Caco-2 (cell line): Measurements from ENCODE around the gene CHRM1. TPM values are rescaled to one million over a fixed set of nuclear protein-coding genes. Genes with fewer than 3 reads are reported as not detected.
A peak's percentile ranks its signal among the peaks of the same experiment; 100 is the strongest.
"Not testable (repeated sequence)": the region's sequence is repeated elsewhere in the genome, so short reads cannot be mapped to it uniquely, and the experiment has no call there.

Experiments used
- BruUV-seq: library from RNA; stranded (reverse); fragments of 400-500 nt; replicated peaks from 2 replicates; lab custom pipeline; 2021; lab: Mats Ljungman, UMichigan
- CTCF ChIA-PET: fragments of 300-600 bp; sonication (Branson Sonifier 250); formaldehyde crosslinking; loops from one replicate; lab custom pipeline; 2022; ENCODE audit warnings: antibody characterized with exemption; lab: Charles Lee
- POLR2A ChIA-PET: fragments of 300-600 bp; sonication (Branson Sonifier 250); formaldehyde crosslinking; loops from one replicate; lab custom pipeline; 2022; ENCODE audit warnings: antibody characterized with exemption; lab: Charles Lee
- DNase-seq, 2 experiments: peaks; one replicate each; pipeline versions ENCODE4 v3.0.0 to v3.0.0-alpha.2; 2020 to 2022
- H3K27me3 ChIP-seq: replicated peaks from 2 replicates; pipeline ENCODE4 v1.6.0; 2011; ENCODE audit warnings: low read length; ENCODE audit not compliant: control insufficient read depth, insufficient read depth
- H3K36me3 ChIP-seq: 2 replicates; pipeline ENCODE4 v1.5.1; 2011; ENCODE audit warnings: low read length; ENCODE audit not compliant: control insufficient read depth, insufficient read depth
- H3K4me1 ChIP-seq: fragments of 250-450 bp; sonication (Bioruptor Pico); 2 replicates; pipeline ENCODE4 v1.5.1; 2020; ENCODE audit warnings: mild to moderate bottlenecking
- H3K4me3 ChIP-seq: 2 replicates; pipeline ENCODE4 v1.5.1; 2011; ENCODE audit warnings: low read depth, mild to moderate bottlenecking, control low read depth, low read length
- H3K9me3 ChIP-seq: fragments of 250-450 bp; sonication (Bioruptor Pico); 2 replicates; pipeline ENCODE4 v1.5.1; 2020; ENCODE audit warnings: mild to moderate bottlenecking, moderate library complexity
- H3K27ac Mint-ChIP-seq: one replicate; pipeline ENCODE4 v1.8.0; 2022; ENCODE audit warnings: mixed read lengths; ENCODE audit not compliant: unreplicated experiment
- H3K27me3 Mint-ChIP-seq: one replicate; pipeline ENCODE4 v1.8.0; 2022; ENCODE audit warnings: mixed read lengths; ENCODE audit not compliant: insufficient read depth, unreplicated experiment
- H3K36me3 Mint-ChIP-seq: one replicate; pipeline ENCODE4 v1.8.0; 2022; ENCODE audit warnings: mild to moderate bottlenecking, mixed read lengths; ENCODE audit not compliant: insufficient read depth, unreplicated experiment
- H3K4me1 Mint-ChIP-seq: one replicate; pipeline ENCODE4 v1.8.0; 2022; ENCODE audit warnings: low read depth, mixed read lengths; ENCODE audit not compliant: unreplicated experiment
- H3K4me3 Mint-ChIP-seq: one replicate; pipeline ENCODE4 v1.8.0; 2022; ENCODE audit warnings: mild to moderate bottlenecking, moderate library complexity, mixed read lengths; ENCODE audit not compliant: unreplicated experiment
- H3K9me3 Mint-ChIP-seq: one replicate; pipeline ENCODE4 v1.8.0; 2022; ENCODE audit warnings: mixed read lengths; ENCODE audit not compliant: unreplicated experiment
- intact Hi-C: fragments of 100-400 bp; cut with micrococcal nuclease; formaldehyde crosslinking; loops from one replicate; pipeline ENCODE4 v1.10.0; 2022; ENCODE audit not compliant: unreplicated experiment
- total RNA-seq: library from RNA; stranded (reverse); gene quantifications from 2 replicates; pipeline ENCODE4 v1.2.3, GENCODE V29; 2022
- TF ChIP-seq, protein P1 (sequence below), 2 experiments: fragments of 200-600 bp in 1 of 2; IDR thresholded peaks; 1 replicate in 1 of 2; 2 replicates in 1 of 2; pipeline versions ENCODE4 v1.5.1 to v1.8.0; 2011 to 2022; ENCODE audit warnings: antibody characterized with exemption in 1 of 2, control low read depth in 1 of 2, inconsistent platforms in 1 of 2, low read depth in 1 of 2, low read length in 1 of 2, mild to moderate bottlenecking in 1 of 2, moderate library complexity in 1 of 2; ENCODE audit not compliant: insufficient read depth in 1 of 2, severe bottlenecking in 1 of 2, unreplicated experiment in 1 of 2

CHRM1 gene
- total RNA-seq, 1 experiment from 2014 or later = not detected

DNA sequence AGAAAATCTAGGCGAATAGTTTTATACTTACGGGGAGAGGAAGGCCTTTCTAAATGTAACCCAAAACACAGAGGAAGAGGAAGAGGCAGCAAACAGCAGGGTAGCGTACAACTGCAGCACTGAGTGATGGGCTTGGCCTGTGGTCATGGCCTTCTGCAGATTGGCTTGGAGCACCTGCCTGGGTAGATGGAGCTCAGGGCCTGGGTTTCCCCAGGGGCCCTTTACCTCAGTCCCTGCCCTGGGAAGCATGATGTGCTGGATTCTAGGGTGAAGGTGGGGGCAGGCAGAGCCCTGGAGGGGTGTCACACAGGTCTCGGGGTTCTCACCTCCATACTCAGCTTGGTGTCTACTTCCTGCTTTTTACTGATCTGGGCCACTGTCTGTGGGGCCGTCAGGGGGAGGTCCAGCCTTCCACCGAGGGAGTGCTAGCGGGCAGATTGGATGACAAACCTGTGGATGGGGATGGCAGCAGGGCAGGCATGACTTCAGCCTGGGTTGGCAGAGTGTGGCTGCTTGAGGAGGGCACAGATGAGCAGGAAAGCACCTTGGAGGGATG lies 27.7 kb upstream of the CHRM1 start:
- H3K4me1 ChIP-seq = no peaks in the 10 kb centered on the region; the same call in 1 of the 2 replicates
- Mint-ChIP-seq H3K27ac (no peak overlapping the region), H3K9me3 (peaks cover 9% of the 10 kb centered on the region), H3K4me3 (no peak overlapping the region), H3K27me3 (peaks cover 2% of the 10 kb centered on the region), H3K4me1 (no peaks in the 10 kb centered on the region), H3K36me3 (no peaks in the 10 kb centered on the region)
- no peaks in the 10 kb centered on the region for H3K27me3 ChIP-seq
- CTCF ChIA-PET = no interaction called here
- intact Hi-C loops = no loop called here
- no peak for DNase-seq
- POLR2A ChIA-PET = no interaction called here
- no peak overlapping the region for H3K4me3 ChIP-seq
- H3K36me3 ChIP-seq = no peaks in the 10 kb centered on the region
- H3K9me3 ChIP-seq = no peaks in the 10 kb centered on the region; the same call in 1 of the 2 replicates
- no TSS peak for BruUV-seq
- TF ChIP-seq, protein P1, sequence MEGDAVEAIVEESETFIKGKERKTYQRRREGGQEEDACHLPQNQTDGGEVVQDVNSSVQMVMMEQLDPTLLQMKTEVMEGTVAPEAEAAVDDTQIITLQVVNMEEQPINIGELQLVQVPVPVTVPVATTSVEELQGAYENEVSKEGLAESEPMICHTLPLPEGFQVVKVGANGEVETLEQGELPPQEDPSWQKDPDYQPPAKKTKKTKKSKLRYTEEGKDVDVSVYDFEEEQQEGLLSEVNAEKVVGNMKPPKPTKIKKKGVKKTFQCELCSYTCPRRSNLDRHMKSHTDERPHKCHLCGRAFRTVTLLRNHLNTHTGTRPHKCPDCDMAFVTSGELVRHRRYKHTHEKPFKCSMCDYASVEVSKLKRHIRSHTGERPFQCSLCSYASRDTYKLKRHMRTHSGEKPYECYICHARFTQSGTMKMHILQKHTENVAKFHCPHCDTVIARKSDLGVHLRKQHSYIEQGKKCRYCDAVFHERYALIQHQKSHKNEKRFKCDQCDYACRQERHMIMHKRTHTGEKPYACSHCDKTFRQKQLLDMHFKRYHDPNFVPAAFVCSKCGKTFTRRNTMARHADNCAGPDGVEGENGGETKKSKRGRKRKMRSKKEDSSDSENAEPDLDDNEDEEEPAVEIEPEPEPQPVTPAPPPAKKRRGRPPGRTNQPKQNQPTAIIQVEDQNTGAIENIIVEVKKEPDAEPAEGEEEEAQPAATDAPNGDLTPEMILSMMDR (IDR thresholded peaks at IDR 0.05; ENCODE audit: insufficient read depth in 1 of 2, low read depth in 1 of 2, low read length in 1 of 2, severe bottlenecking in 1 of 2, unreplicated experiment in 1 of 2) = no peak

- H3K27ac Mint-ChIP-seq, H3K9me3 ChIP-seq, CTCF ChIA-PET, H3K27me3 ChIP-seq, H3K36me3 Mint-ChIP-seq, H3K27me3 Mint-ChIP-seq, BruUV-seq, H3K4me3 Mint-ChIP-seq, H3K4me1 ChIP-seq, H3K9me3 Mint-ChIP-seq, DNase-seq, H3K4me3 ChIP-seq, POLR2A ChIA-PET, H3K4me1 Mint-ChIP-seq, H3K36me3 ChIP-seq, intact Hi-C loops: not testable (repeated sequence)
These were observed 24.4 kb upstream of the CHRM1 start for GRCh38 chr11:62945538-62945937.

- H3K9me3 ChIP-seq, intact Hi-C loops, H3K27ac Mint-ChIP-seq, H3K4me3 ChIP-seq, H3K4me3 Mint-ChIP-seq, DNase-seq, H3K27me3 Mint-ChIP-seq, H3K36me3 ChIP-seq, H3K4me1 ChIP-seq, BruUV-seq, H3K36me3 Mint-ChIP-seq, H3K4me1 Mint-ChIP-seq, H3K27me3 ChIP-seq: not testable (repeated sequence)
- ChIA-PET POLR2A (interaction anchor here (0.6 kb wide), 1 partner anchor 210 kb away, joined by 3 read pairs; the partner anchor contains the start of gene HNRNPUL2), CTCF (interaction anchor here (0.6 kb wide), 1 partner anchor 9 kb away, joined by 3 read pairs; no protein-coding TSS in a partner anchor)
- H3K9me3 Mint-ChIP-seq = peaks cover 13% of the 10 kb centered on the region
These were observed 16.4 kb upstream of the CHRM1 start for GRCh38 chr11:62937528-62937927.

- peaks cover 13% of the 10 kb centered on the region for H3K9me3 Mint-ChIP-seq
These were observed 13.3 kb upstream of the CHRM1 start for GRCh38 chr11:62934496-62934785.

More at GRCh38 chr11:62934496-62934785, 13.3 kb upstream of the CHRM1 start:
- H3K36me3 Mint-ChIP-seq = no peaks in the 10 kb centered on the region
- TF ChIP-seq, protein P1 (IDR thresholded peaks at IDR 0.05; ENCODE audit: insufficient read depth in 1 of 2, low read depth in 1 of 2, low read length in 1 of 2, severe bottlenecking in 1 of 2, unreplicated experiment in 1 of 2) = no peak
- no peak overlapping the region for H3K4me3 Mint-ChIP-seq
- H3K9me3 ChIP-seq = no peaks in the 10 kb centered on the region
- H3K27me3 Mint-ChIP-seq = no peaks in the 10 kb centered on the region
- peak in 1 of 2 experiments; percentile 12 for DNase-seq
- no TSS peak for BruUV-seq
- CTCF ChIA-PET = no interaction called here
- peaks cover 28% of the 10 kb centered on the region for H3K4me1 ChIP-seq
- H3K27me3 ChIP-seq = no peaks in the 10 kb centered on the region
- H3K4me1 Mint-ChIP-seq = peaks cover 8% of the 10 kb centered on the region
- POLR2A ChIA-PET = no interaction called here
- no peaks in the 10 kb centered on the region for H3K36me3 ChIP-seq
- H3K27ac Mint-ChIP-seq = no peak overlapping the region
- no peak overlapping the region for H3K4me3 ChIP-seq
- intact Hi-C loops = no loop called here
